Immature natural killer cell (primary cell): ENCODE data around the gene CDH19. TPM values are rescaled to one million over a fixed set of nuclear protein-coding genes. Genes with fewer than 3 reads are reported as not detected.

ENCODE experiments used
- DNase-seq, 3 donors: peaks; one replicate each; pipeline ENCODE4 v3.0.0; 2022; ENCODE audit warnings: mixed read lengths in 1 of 3
- H3K27ac Mint-ChIP-seq, 6 donors: one replicate each; pipeline ENCODE4 v1.8.0; 2020; ENCODE audit warnings: mixed read lengths in 6 of 6, mild to moderate bottlenecking in 5 of 6, inconsistent platforms in 4 of 6, moderate library complexity in 3 of 6
- H3K27me3 Mint-ChIP-seq, 3 donors: one replicate each; pipeline ENCODE4 v1.8.0; 2020 to 2021; ENCODE audit warnings: low read depth in 3 of 3, mild to moderate bottlenecking in 3 of 3, mixed read lengths in 3 of 3, moderate library complexity in 3 of 3, inconsistent platforms in 1 of 3
- H3K36me3 Mint-ChIP-seq, 3 donors: one replicate each; pipeline ENCODE4 v1.8.0; 2020; ENCODE audit warnings: mixed read lengths in 3 of 3, inconsistent platforms in 2 of 3, mild to moderate bottlenecking in 2 of 3
- H3K4me1 Mint-ChIP-seq, 2 donors: one replicate each; pipeline ENCODE4 v1.8.0; 2020; ENCODE audit warnings: inconsistent platforms in 2 of 2, mild to moderate bottlenecking in 2 of 2, mixed read lengths in 2 of 2, moderate library complexity in 1 of 2
- H3K4me3 Mint-ChIP-seq, 5 donors: one replicate each; pipeline ENCODE4 v1.8.0; 2020; ENCODE audit warnings: mild to moderate bottlenecking in 5 of 5, mixed read lengths in 5 of 5, inconsistent platforms in 3 of 5, moderate library complexity in 3 of 5
- H3K9me3 Mint-ChIP-seq, 6 donors: one replicate each; pipeline ENCODE4 v1.8.0; 2020; ENCODE audit warnings: mild to moderate bottlenecking in 6 of 6, mixed read lengths in 6 of 6, inconsistent platforms in 4 of 6, moderate library complexity in 3 of 6
- polyA plus RNA-seq, 3 donors: library from polyadenylated mRNA; unstranded; fragments of 300-500 nt; fragmentation: Illumina TruSeq; gene quantifications; one replicate each; pipeline ENCODE4 v1.2.3, GENCODE V29; 2021

CDH19 gene
- polyA plus RNA-seq, 3 donors from 2014 or later = not detected

GRCh38 chr18:66553824-66554223 lies 50.1 kb downstream of the CDH19 start:
- H3K4me1 Mint-ChIP-seq = no peaks in the 10 kb centered on the region

GRCh38 chr18:66550366-66550765 lies 53.5 kb downstream of the CDH19 start:
- DNase-seq = no peak
- Mint-ChIP-seq H3K27ac (no peak overlapping the region), H3K36me3 (peaks cover 0 to 5% (median 0%) of the 10 kb centered on the region in 3 donors), H3K9me3 (peaks cover 2 to 36% (median 11%) of the 10 kb centered on the region in 6 donors), H3K27me3 (no peaks in the 10 kb centered on the region), H3K4me3 (no peak overlapping the region), H3K4me1 (no peaks in the 10 kb centered on the region)

More at GRCh38 chr18:66553824-66554223, 50.1 kb downstream of the CDH19 start:
- Mint-ChIP-seq H3K27me3 (no peaks in the 10 kb centered on the region), H3K36me3 (no peaks in the 10 kb centered on the region), H3K9me3 (peaks cover 0 to 21% (median 11%) of the 10 kb centered on the region in 6 donors), H3K4me3 (no peak overlapping the region), H3K27ac (no peak overlapping the region)
- DNase-seq = no peak

GRCh38 chr18:66548747-66549146 lies 55.1 kb downstream of the CDH19 start:
- Mint-ChIP-seq H3K4me1 (no peaks in the 10 kb centered on the region), H3K27me3 (no peaks in the 10 kb centered on the region), H3K4me3 (no peak overlapping the region), H3K9me3 (peaks cover 2 to 44% (median 13%) of the 10 kb centered on the region in 6 donors), H3K36me3 (peaks cover 0 to 5% (median 0%) of the 10 kb centered on the region in 3 donors), H3K27ac (no peak overlapping the region)
- DNase-seq = no peak

- DNase-seq = no peak
- H3K27me3 Mint-ChIP-seq = peaks cover 0 to 2% (median 0%) of the 10 kb centered on the region in 3 donors
Measured at GRCh38 chr18:66534110-66534509, 69.8 kb downstream of the CDH19 start.

GRCh38 chr18:66533693-66534092 lies 70.2 kb downstream of the CDH19 start:
- no peak for DNase-seq
- Mint-ChIP-seq H3K27me3 (peaks cover 0 to 2% (median 0%) of the 10 kb centered on the region in 3 donors), H3K4me1 (no peaks in the 10 kb centered on the region), H3K9me3 (peaks cover 2 to 18% (median 8%) of the 10 kb centered on the region in 6 donors), H3K4me3 (no peak overlapping the region), H3K27ac (no peak overlapping the region), H3K36me3 (no peaks in the 10 kb centered on the region)

More at GRCh38 chr18:66534110-66534509, 69.8 kb downstream of the CDH19 start:
- H3K27ac Mint-ChIP-seq = no peak overlapping the region
- H3K9me3 Mint-ChIP-seq = peaks cover 2 to 21% (median 9%) of the 10 kb centered on the region in 6 donors
- H3K36me3 Mint-ChIP-seq = no peaks in the 10 kb centered on the region
- H3K4me3 Mint-ChIP-seq = no peak overlapping the region
- H3K4me1 Mint-ChIP-seq = no peaks in the 10 kb centered on the region

DNA sequence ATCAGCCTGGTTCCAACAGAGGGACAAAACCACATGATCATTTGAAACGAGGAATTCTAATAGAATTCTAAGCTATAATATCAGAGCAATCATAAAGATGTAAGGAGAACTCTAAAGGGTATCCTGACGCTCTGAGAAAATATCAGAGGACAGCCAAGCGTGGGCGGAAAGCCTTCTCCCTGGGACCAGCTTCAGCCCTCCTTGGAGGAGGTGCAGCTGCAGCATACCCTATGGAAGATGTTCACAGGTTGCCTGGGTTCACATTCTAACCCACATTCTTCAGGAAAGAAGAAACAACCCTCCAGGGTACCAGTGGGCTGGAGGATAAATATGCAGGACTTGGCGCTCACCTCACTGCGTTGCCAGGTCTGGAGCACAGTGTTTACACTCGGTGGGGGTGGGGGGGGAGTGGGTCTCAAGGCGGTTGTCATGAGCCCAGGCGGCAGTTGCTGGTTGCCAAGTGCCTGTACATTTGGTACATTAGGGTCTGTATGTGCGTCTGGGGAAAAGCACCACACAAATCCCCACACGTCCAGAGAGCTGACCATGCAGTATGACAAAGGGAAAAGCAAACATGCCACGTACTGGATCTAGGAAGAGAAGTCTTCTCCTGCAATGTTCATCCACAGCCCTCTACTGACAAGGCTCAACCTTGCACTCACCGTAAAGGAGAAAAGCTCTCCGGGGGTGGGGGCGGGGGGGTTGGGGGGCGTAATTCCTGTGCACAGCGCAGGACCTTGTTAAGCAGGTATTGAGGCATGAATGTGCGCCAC lies 80.5 kb downstream of the CDH19 start:
- no peaks in the 10 kb centered on the region for H3K4me1 Mint-ChIP-seq
- H3K9me3 Mint-ChIP-seq = peaks cover 0 to 22% (median 7%) of the 10 kb centered on the region in 6 donors
- H3K4me3 Mint-ChIP-seq = no peak overlapping the region
- no peak for DNase-seq
- no peaks in the 10 kb centered on the region for H3K36me3 Mint-ChIP-seq
- no peaks in the 10 kb centered on the region for H3K27me3 Mint-ChIP-seq
- no peak overlapping the region for H3K27ac Mint-ChIP-seq

DNA sequence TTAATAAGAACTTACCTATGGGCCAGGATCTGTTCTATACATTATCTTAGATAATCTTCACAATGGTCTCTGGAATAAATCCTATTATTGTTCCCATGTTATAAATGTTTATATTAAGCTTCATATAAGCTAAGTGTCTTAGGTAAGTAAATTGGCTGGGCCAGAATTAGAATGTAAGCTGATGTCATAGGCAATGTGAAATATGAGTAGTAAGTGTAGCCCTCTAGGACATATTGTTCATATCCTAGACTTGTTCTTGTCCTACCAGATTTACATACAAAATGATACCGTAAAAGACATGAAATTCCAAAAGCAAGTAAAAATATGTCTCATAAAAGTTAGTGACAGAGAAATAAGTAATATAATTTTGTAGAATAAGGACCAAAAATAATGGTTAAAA lies 89.9 kb downstream of the CDH19 start:
- Mint-ChIP-seq H3K4me1 (no peaks in the 10 kb centered on the region), H3K27ac (no peak overlapping the region), H3K27me3 (no peaks in the 10 kb centered on the region)

DNA sequence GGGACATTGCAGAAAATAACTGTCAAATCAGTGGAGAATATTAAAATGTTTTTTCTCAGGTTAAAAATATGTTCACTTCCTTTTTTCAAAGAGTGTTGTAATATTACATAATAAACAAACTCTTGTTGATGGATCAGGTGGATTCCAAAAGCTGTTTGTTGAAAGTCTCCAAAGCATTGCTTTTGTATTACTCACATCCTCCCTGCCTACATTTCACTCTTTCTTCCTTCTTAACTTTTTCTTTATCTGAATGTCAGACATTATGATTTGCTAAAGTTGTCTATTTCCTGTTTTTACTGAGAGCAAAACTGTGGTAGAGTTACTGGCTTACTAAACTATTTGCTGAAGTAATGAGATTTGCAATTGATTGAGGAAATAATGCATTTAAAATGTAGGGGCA lies 92.1 kb downstream of the CDH19 start:
- Mint-ChIP-seq H3K4me1 (no peaks in the 10 kb centered on the region), H3K27me3 (no peaks in the 10 kb centered on the region), H3K9me3 (peaks cover 0 to 40% (median 18%) of the 10 kb centered on the region in 6 donors), H3K36me3 (no peaks in the 10 kb centered on the region), H3K4me3 (no peak overlapping the region), H3K27ac (no peak overlapping the region)
- DNase-seq = no peak

More for the DNA sequence above, 89.9 kb downstream of the CDH19 start:
- H3K9me3 Mint-ChIP-seq = peaks cover under 1 to 31% (median 17%) of the 10 kb centered on the region in 6 donors
- DNase-seq = no peak
- H3K36me3 Mint-ChIP-seq = no peaks in the 10 kb centered on the region
- H3K4me3 Mint-ChIP-seq = no peak overlapping the region

- Mint-ChIP-seq H3K4me3 (no peak overlapping the region), H3K9me3 (peaks cover 0 to 36% (median 16%) of the 10 kb centered on the region in 6 donors), H3K27ac (no peak overlapping the region), H3K27me3 (no peaks in the 10 kb centered on the region), H3K4me1 (no peaks in the 10 kb centered on the region), H3K36me3 (no peaks in the 10 kb centered on the region)
- no peak for DNase-seq
Measured at GRCh38 chr18:66511289-66511688, 92.6 kb downstream of the CDH19 start.

DNA sequence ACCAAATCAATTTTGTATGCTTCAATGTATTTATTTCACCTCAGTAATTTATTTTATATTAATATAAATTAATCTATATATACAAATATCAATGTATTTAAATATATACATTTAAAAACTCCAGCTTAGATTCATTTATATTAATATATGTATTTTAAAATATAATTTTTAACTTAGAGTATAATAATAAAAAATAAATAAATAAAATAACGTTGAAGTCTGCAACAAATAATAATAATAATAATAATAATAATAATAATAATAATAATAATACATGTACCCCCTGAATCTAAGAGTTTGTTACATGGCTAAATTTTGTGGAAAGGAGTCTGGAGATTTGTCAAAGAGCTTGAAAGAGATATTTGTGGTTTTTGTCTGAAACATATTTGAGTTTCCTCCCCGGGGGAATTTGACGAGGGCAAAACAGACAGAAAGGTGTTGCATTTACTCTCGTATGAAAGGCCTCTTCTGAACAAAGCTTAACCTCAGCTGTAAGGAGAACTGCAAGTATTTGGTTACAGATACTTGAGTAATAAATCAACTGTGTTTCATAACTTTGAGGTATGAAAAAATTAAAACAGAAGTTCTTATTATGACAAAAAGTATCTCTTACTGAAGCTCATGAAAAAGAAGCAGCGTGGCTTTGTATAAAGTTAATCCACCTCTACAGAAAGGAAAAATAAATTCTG lies 93.4 kb downstream of the CDH19 start:
- H3K27ac Mint-ChIP-seq = no peak overlapping the region
- H3K4me1 Mint-ChIP-seq = no peaks in the 10 kb centered on the region
- H3K36me3 Mint-ChIP-seq = no peaks in the 10 kb centered on the region
- DNase-seq = no peak
- H3K9me3 Mint-ChIP-seq = peaks cover 0 to 40% (median 16%) of the 10 kb centered on the region in 6 donors
- no peak overlapping the region for H3K4me3 Mint-ChIP-seq
- H3K27me3 Mint-ChIP-seq = no peaks in the 10 kb centered on the region

GRCh38 chr18:66508937-66509336 lies 95.0 kb downstream of the CDH19 start:
- Mint-ChIP-seq H3K27me3 (no peaks in the 10 kb centered on the region), H3K36me3 (no peaks in the 10 kb centered on the region), H3K9me3 (peaks cover 0 to 44% (median 13%) of the 10 kb centered on the region in 6 donors), H3K27ac (no peak overlapping the region), H3K4me3 (no peak overlapping the region), H3K4me1 (no peaks in the 10 kb centered on the region)
- no peak for DNase-seq

GRCh38 chr18:66506178-66506577 lies 97.7 kb downstream of the CDH19 start:
- Mint-ChIP-seq H3K27ac (no peak overlapping the region), H3K36me3 (no peaks in the 10 kb centered on the region), H3K27me3 (no peaks in the 10 kb centered on the region)

GRCh38 chr18:66497351-66497750 lies 106.5 kb downstream of the CDH19 start:
- DNase-seq = no peak
- no peaks in the 10 kb centered on the region for H3K36me3 Mint-ChIP-seq

More at GRCh38 chr18:66506178-66506577, 97.7 kb downstream of the CDH19 start:
- Mint-ChIP-seq H3K4me1 (no peaks in the 10 kb centered on the region), H3K4me3 (no peak overlapping the region), H3K9me3 (peaks cover 2 to 42% (median 14%) of the 10 kb centered on the region in 6 donors)
- DNase-seq = no peak

DNA sequence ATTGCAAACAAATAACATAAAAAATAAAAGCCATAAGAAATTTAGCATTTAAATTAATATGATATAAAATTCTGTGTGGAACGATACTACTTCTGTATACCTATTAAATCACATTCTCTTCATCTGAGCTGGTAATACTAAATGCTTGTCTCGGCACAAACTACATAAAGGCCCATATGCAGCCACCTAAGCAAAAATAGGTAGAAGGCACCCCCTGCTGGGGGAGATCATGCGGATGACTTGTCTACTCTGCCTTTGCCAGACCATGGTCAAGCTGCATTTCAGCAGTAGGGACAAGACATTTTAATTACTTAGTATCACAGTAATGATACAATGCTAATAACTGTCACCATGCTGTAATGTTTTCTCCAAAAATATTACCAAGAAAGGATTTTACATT lies 108.0 kb downstream of the CDH19 start:
- Mint-ChIP-seq H3K36me3 (no peaks in the 10 kb centered on the region), H3K4me1 (no peaks in the 10 kb centered on the region), H3K4me3 (no peak overlapping the region), H3K9me3 (peaks cover 7 to 27% (median 10%) of the 10 kb centered on the region in 6 donors), H3K27me3 (no peaks in the 10 kb centered on the region), H3K27ac (no peak overlapping the region)
- DNase-seq = no peak

More at GRCh38 chr18:66497351-66497750, 106.5 kb downstream of the CDH19 start:
- Mint-ChIP-seq H3K4me3 (no peak overlapping the region), H3K27me3 (no peaks in the 10 kb centered on the region), H3K27ac (no peak overlapping the region), H3K4me1 (no peaks in the 10 kb centered on the region), H3K9me3 (peaks cover 2 to 32% (median 11%) of the 10 kb centered on the region in 6 donors)
